A549 (cell line): Measurements from ENCODE around the gene OR2H1. TPM values are rescaled to one million over a fixed set of nuclear protein-coding genes. Genes with fewer than 3 reads are reported as not detected.

Experiments used
- ATAC-seq, 2 experiments: fragments of 200-7000 bp in 1 of 2; fragments of >200 bp in 1 of 2; cut with Nextera tagmentation in 1 of 2; cut with Tn5 transposase in 1 of 2; 3 replicates each; pipeline versions ENCODE4 v1.8.0 to v1.9.1; 2018 to 2020; ENCODE audit warnings: mild to moderate bottlenecking in 1 of 2, moderate library complexity in 1 of 2
- CTCF ChIA-PET: fragments of 300-600 bp; sonication (Branson Sonifier 250); formaldehyde crosslinking; extraction: SDS; loops from one replicate; lab custom pipeline; 2021; ENCODE audit warnings: antibody characterized with exemption, inconsistent platforms; lab: Yijun Ruan, JAX
- POLR2A ChIA-PET: fragments of 350-600 bp; formaldehyde crosslinking; extraction: SDS; loops from one replicate; lab custom pipeline; 2021; ENCODE audit warnings: antibody characterized with exemption, inconsistent platforms; lab: Yijun Ruan, JAX
- DNase-seq, 2 experiments: peaks; one replicate each; pipeline versions ENCODE4 v3.0.0 to v3.0.0-alpha.2; 2011 to 2016; ENCODE audit warnings: low read depth in 1 of 2, low spot score in 1 of 2
- FAIRE-seq: peaks from 2 replicates; lab custom pipeline; 2011; peaks lifted over from hg19 to GRCh38; lab: Jason Lieb, UNC
- H3K27ac ChIP-seq, 2 experiments: fragments of >200 bp; sonication (Bioruptor Twin); formaldehyde crosslinking; 3 replicates each; pipeline ENCODE4 v1.5.1; 2016 to 2017
- H3K4me1 ChIP-seq: fragments of >200 bp; sonication (Bioruptor Twin); formaldehyde crosslinking; 3 replicates; pipeline ENCODE4 v1.6.1; 2016
- H3K4me2 ChIP-seq: fragments of >200 bp; sonication (Bioruptor Twin); formaldehyde crosslinking; 3 replicates; pipeline ENCODE4 v1.6.1; 2016
- H3K4me3 ChIP-seq: fragments of >200 bp; sonication (Bioruptor Twin); formaldehyde crosslinking; 3 replicates; pipeline ENCODE4 v1.5.1; 2016
- H3K9me3 ChIP-seq: fragments of >200 bp; sonication (Bioruptor Twin); formaldehyde crosslinking; 3 replicates; pipeline ENCODE4 v1.6.1; 2016
- BHLHE40 ChIP-seq: IDR thresholded peaks from 2 replicates; pipeline ENCODE4 v1.6.1; 2012; ENCODE audit warnings: low read depth, low read length, inconsistent platforms
- CBX2 ChIP-seq: fragments of 200-600 bp; sonication (generic); IDR thresholded peaks from 2 replicates; pipeline ENCODE4 v1.6.1; 2016; ENCODE audit warnings: low read depth, mild to moderate bottlenecking, borderline replicate concordance
- CBX8 ChIP-seq: fragments of 200-600 bp; sonication (generic); IDR thresholded peaks from 2 replicates; pipeline ENCODE4 v1.6.1; 2016
- CHD2 ChIP-seq: fragments of 150-350 bp; IDR thresholded peaks from 2 replicates; pipeline ENCODE4 v1.6.1; 2014; ENCODE audit warnings: low read length; ENCODE audit not compliant: partially characterized antibody
- E2F6 ChIP-seq: IDR thresholded peaks from 2 replicates; pipeline ENCODE4 v1.6.1; 2012; ENCODE audit warnings: low read depth, borderline replicate concordance
- EHF ChIP-seq: fragments of 250-450 bp; sonication (Bioruptor Pico); IDR thresholded peaks from 2 replicates; pipeline ENCODE4 v1.5.0; 2020; ENCODE audit warnings: mild to moderate bottlenecking
- EP300 ChIP-seq, 2 experiments: fragments of >200 bp; sonication (Bioruptor Twin); formaldehyde crosslinking; IDR thresholded peaks; 2 replicates in 1 of 2; 3 replicates in 1 of 2; pipeline ENCODE4 v1.6.1; 2016 to 2017
- FOSL2 ChIP-seq, 2 experiments: fragments of 450-650 bp in 1 of 2; fragments of >200 bp in 1 of 2; sonication (Bioruptor Twin) in 1 of 2; formaldehyde crosslinking; IDR thresholded peaks; 2 replicates each; pipeline versions ENCODE4 v1.5.0 to v1.6.1; 2016 to 2020; ENCODE audit warnings: mild to moderate bottlenecking in 1 of 2, moderate library complexity in 1 of 2
- FOXS1 ChIP-seq: fragments of 250-450 bp; sonication (Bioruptor Pico); IDR thresholded peaks from 2 replicates; pipeline ENCODE4 v1.5.0; 2020; ENCODE audit warnings: mild to moderate bottlenecking, moderate library complexity
- HES2 ChIP-seq: fragments of >200 bp; sonication (Bioruptor Twin); formaldehyde crosslinking; IDR thresholded peaks from 2 replicates; pipeline ENCODE4 v1.6.1; 2016
- HOXA7 ChIP-seq: fragments of 250-450 bp; sonication (Bioruptor Pico); IDR thresholded peaks from 2 replicates; pipeline ENCODE4 v1.5.0; 2020; ENCODE audit warnings: mild to moderate bottlenecking, moderate library complexity
- HOXB5 ChIP-seq: fragments of 250-450 bp; sonication (Bioruptor Pico); IDR thresholded peaks from 2 replicates; pipeline ENCODE4 v1.5.0; 2020; ENCODE audit warnings: mild to moderate bottlenecking, moderate library complexity
- JUN ChIP-seq, 2 experiments: fragments of >200 bp; sonication (Bioruptor Twin); formaldehyde crosslinking; IDR thresholded peaks; 2 replicates in 1 of 2; 3 replicates in 1 of 2; pipeline ENCODE4 v1.6.1; 2016 to 2017
- KDM1A ChIP-seq: fragments of 200-600 bp; sonication (generic); IDR thresholded peaks from 2 replicates; pipeline ENCODE4 v1.6.1; 2016; ENCODE audit warnings: low read depth, mild to moderate bottlenecking
- KDM5A ChIP-seq: fragments of 200-600 bp; sonication (generic); IDR thresholded peaks from 2 replicates; pipeline ENCODE4 v1.6.1; 2016; ENCODE audit warnings: antibody characterized with exemption, mild to moderate bottlenecking
- MAX ChIP-seq: IDR thresholded peaks from 2 replicates; pipeline ENCODE4 v1.6.1; 2012
- MYC ChIP-seq: IDR thresholded peaks from 2 replicates; pipeline ENCODE4 v1.6.1; 2012; ENCODE audit warnings: mild to moderate bottlenecking, inconsistent platforms, low read length, improper control_type of control experiment, borderline replicate concordance
- NPAS2 ChIP-seq: fragments of 250-450 bp; sonication (Bioruptor Pico); IDR thresholded peaks from 2 replicates; pipeline ENCODE4 v1.8.0; 2022; ENCODE audit warnings: mild to moderate bottlenecking, moderate library complexity, borderline replicate concordance
- RARB ChIP-seq: fragments of 250-450 bp; sonication (Bioruptor Pico); IDR thresholded peaks from 2 replicates; pipeline ENCODE4 v1.8.0; 2021; ENCODE audit warnings: mild to moderate bottlenecking, moderate library complexity
- REST ChIP-seq: fragments of 200-600 bp; sonication (generic); IDR thresholded peaks from 2 replicates; pipeline ENCODE4 v1.6.1; 2016; ENCODE audit warnings: antibody characterized with exemption, mild to moderate bottlenecking, moderate library complexity
- RNF2 ChIP-seq: fragments of 200-600 bp; sonication (generic); IDR thresholded peaks from 2 replicates; pipeline ENCODE4 v1.6.1; 2016; ENCODE audit warnings: low read depth, mild to moderate bottlenecking, antibody characterized with exemption, moderate library complexity, borderline replicate concordance
- SMC3 ChIP-seq: fragments of >200 bp; sonication (Bioruptor Twin); formaldehyde crosslinking; IDR thresholded peaks from 3 replicates; pipeline ENCODE4 v1.6.1; 2018; ENCODE audit warnings: inconsistent platforms
- TP53 ChIP-seq: fragments of 250-450 bp; sonication (Bioruptor Pico); IDR thresholded peaks from 2 replicates; pipeline ENCODE4 v1.5.0; 2021; ENCODE audit warnings: mild to moderate bottlenecking, moderate library complexity
- ZC3H11A ChIP-seq: fragments of 450-650 bp; IDR thresholded peaks from 2 replicates; pipeline ENCODE4 v1.6.1; 2014; ENCODE audit warnings: antibody characterized with exemption, mild to moderate bottlenecking
- ZNF302 ChIP-seq: fragments of 250-450 bp; sonication (Bioruptor Pico); IDR thresholded peaks from 2 replicates; pipeline ENCODE4 v1.9.0; 2021; ENCODE audit warnings: inconsistent platforms, mild to moderate bottlenecking, moderate library complexity
- WGBS: methylation state at CpG from one replicate; pipeline ENCODE4 v1.1.6; 2017; ENCODE audit errors: missing lambda C conversion rate; 5-methylcytosine and 5-hydroxymethylcytosine counted together
- polyA plus RNA-seq, 4 experiments: library from polyadenylated mRNA; depleted of rRNA in 3 of 4; stranded (reverse); fragments of >200 nt; fragmentation: RNase III in 1 of 4; extraction: RNeasy Plus Mini Kit Qiagen cat#74134 plus additional on column Dnase treatment in 1 of 4; gene quantifications; 2 replicates in 3 of 4; 3 replicates in 1 of 4; pipeline ENCODE4 v1.2.3, GENCODE V29; 2011 to 2017

Gene OR2H1
- polyA plus RNA-seq, 2 of the 4 experiments (the other 2 are of a cell fraction) = not detected

GRCh38 chr6:29510202-29510601, 53.2 kb downstream of the OR2H1 start:
- H3K4me2 ChIP-seq = no peak overlapping the region
- no peak for TF ChIP-seq RNF2
- TF ChIP-seq BHLHE40 = no peak
- TF ChIP-seq REST = no peak
- TF ChIP-seq HOXB5 = no peak
- no peak for TF ChIP-seq CBX8
- no peak for TF ChIP-seq HOXA7 (CRISPR knock-in tag)
- no peak for TF ChIP-seq FOXS1
- no peak for TF ChIP-seq EHF
- ChIA-PET POLR2A (no interaction called here), CTCF (no interaction called here)
- 12% methylated on average over 4 of the region's 4 CpGs for WGBS
- DNase-seq = no peak
- H3K4me1 ChIP-seq = no peaks in the 10 kb centered on the region
- no peak overlapping the region for H3K27ac ChIP-seq
- ATAC-seq = no peak
- no peak for FAIRE-seq
- no peaks in the 10 kb centered on the region for H3K9me3 ChIP-seq
- H3K4me3 ChIP-seq = no peak overlapping the region

GRCh38 chr6:29510746-29511300, 53.9 kb downstream of the OR2H1 start:
- no peaks in the 10 kb centered on the region for H3K4me1 ChIP-seq
- ATAC-seq (no peak), DNase-seq (no peak), FAIRE-seq (no peak)
- 28% methylated on average over 2 of the region's 2 CpGs for WGBS
- H3K4me2 ChIP-seq = no peak overlapping the region
- no peaks in the 10 kb centered on the region for H3K9me3 ChIP-seq
- POLR2A ChIA-PET = no interaction called here
- CTCF ChIA-PET = no interaction called here
- no peak overlapping the region for H3K4me3 ChIP-seq
- no peak overlapping the region for H3K27ac ChIP-seq
- TF ChIP-seq SMC3 (no peak), HES2 (no peak), EP300 (IDR thresholded peaks at IDR 0.05) (no peak), ZC3H11A (no peak), KDM5A (no peak), CHD2 (no peak), MAX (no peak), NPAS2 (CRISPR knock-in tag) (no peak), RARB (no peak), TP53 (CRISPR knock-in tag) (no peak), E2F6 (no peak), CBX2 (no peak), HOXB5 (no peak), ZNF302 (CRISPR knock-in tag) (no peak), KDM1A (no peak), JUN (IDR thresholded peaks at IDR 0.05) (no peak), MYC (no peak), FOSL2 (IDR thresholded peaks at IDR 0.05) (no peak), FOSL2 (CRISPR knock-in tag; IDR thresholded peaks at IDR 0.05) (no peak)

Other genes with a start within 250 kb of the OR2H1 start
- gene OR14J1, start 155.5 kb upstream of the OR2H1 start, polyA plus RNA-seq (2011; rRNA removed) = not detected in 2 replicates
- gene OR14J1, start 155.5 kb upstream of the OR2H1 start, polyA plus RNA-seq (2017; fragmentation: RNase III; extraction: RNeasy Plus Mini Kit Qiagen cat#74134 plus additional on column Dnase treatment) = not detected in 3 replicates
- gene OR5V1, start 88.3 kb upstream of the OR2H1 start, polyA plus RNA-seq (2011; rRNA removed) = not detected in 2 replicates
- not detected in 3 replicates for gene OR5V1, start 88.3 kb upstream of the OR2H1 start, polyA plus RNA-seq (2017; fragmentation: RNase III; extraction: RNeasy Plus Mini Kit Qiagen cat#74134 plus additional on column Dnase treatment)
- not detected in 2 replicates for gene OR12D3, start 81.9 kb upstream of the OR2H1 start, polyA plus RNA-seq (2011; rRNA removed)
- not detected in 3 replicates for gene OR12D3, start 81.9 kb upstream of the OR2H1 start, polyA plus RNA-seq (2017; fragmentation: RNase III; extraction: RNeasy Plus Mini Kit Qiagen cat#74134 plus additional on column Dnase treatment)
- gene OR12D2, start 61.5 kb upstream of the OR2H1 start, polyA plus RNA-seq (2011; rRNA removed) = not detected in 2 replicates
- gene OR12D2, start 61.5 kb upstream of the OR2H1 start, polyA plus RNA-seq (2017; fragmentation: RNase III; extraction: RNeasy Plus Mini Kit Qiagen cat#74134 plus additional on column Dnase treatment) = not detected in 3 replicates
- not detected in 2 replicates for gene OR12D1, start 42.2 kb upstream of the OR2H1 start, polyA plus RNA-seq (2011; rRNA removed)
- gene OR12D1, start 42.2 kb upstream of the OR2H1 start, polyA plus RNA-seq (2017; fragmentation: RNase III; extraction: RNeasy Plus Mini Kit Qiagen cat#74134 plus additional on column Dnase treatment) = not detected in 3 replicates
- not detected in 2 replicates for gene OR10C1, start 17.8 kb upstream of the OR2H1 start, polyA plus RNA-seq (2011; rRNA removed)
- not detected in 3 replicates for gene OR10C1, start 17.8 kb upstream of the OR2H1 start, polyA plus RNA-seq (2017; fragmentation: RNase III; extraction: RNeasy Plus Mini Kit Qiagen cat#74134 plus additional on column Dnase treatment)
- gene OR11A1, start 84 bp upstream of the OR2H1 start, polyA plus RNA-seq (2011; rRNA removed) = not detected in 2 replicates
- gene OR11A1, start 84 bp upstream of the OR2H1 start, polyA plus RNA-seq (2017; fragmentation: RNase III; extraction: RNeasy Plus Mini Kit Qiagen cat#74134 plus additional on column Dnase treatment) = not detected in 3 replicates
- not detected in 2 replicates for gene MAS1L, start 30.8 kb downstream of the OR2H1 start, polyA plus RNA-seq (2011; rRNA removed)
- gene MAS1L, start 30.8 kb downstream of the OR2H1 start, polyA plus RNA-seq (2017; fragmentation: RNase III; extraction: RNeasy Plus Mini Kit Qiagen cat#74134 plus additional on column Dnase treatment) = not detected in 3 replicates
- 0.19 and 0.30 TPM in 2 replicates for gene UBD, start 102.6 kb downstream of the OR2H1 start, polyA plus RNA-seq (2011; rRNA removed)
- 0.41 to 1.2 TPM (median 0.69 TPM) in 3 replicates for gene UBD, start 102.6 kb downstream of the OR2H1 start, polyA plus RNA-seq (2017; fragmentation: RNase III; extraction: RNeasy Plus Mini Kit Qiagen cat#74134 plus additional on column Dnase treatment)
- not detected in 2 replicates for gene OR2H2, start 128.0 kb downstream of the OR2H1 start, polyA plus RNA-seq (2011; rRNA removed)
- not detected in 3 replicates for gene OR2H2, start 128.0 kb downstream of the OR2H1 start, polyA plus RNA-seq (2017; fragmentation: RNase III; extraction: RNeasy Plus Mini Kit Qiagen cat#74134 plus additional on column Dnase treatment)
- gene GABBR1, start 176.0 kb downstream of the OR2H1 start, polyA plus RNA-seq (2011; rRNA removed) = 6.8 and 11.0 TPM in 2 replicates
- 8.2 to 9.7 TPM (median 9.0 TPM) in 3 replicates for gene GABBR1, start 176.0 kb downstream of the OR2H1 start, polyA plus RNA-seq (2017; fragmentation: RNase III; extraction: RNeasy Plus Mini Kit Qiagen cat#74134 plus additional on column Dnase treatment)
- gene MOG, start 199.9 kb downstream of the OR2H1 start, polyA plus RNA-seq (2011; rRNA removed) = not detected in 2 replicates
- not detected in 3 replicates for gene MOG, start 199.9 kb downstream of the OR2H1 start, polyA plus RNA-seq (2017; fragmentation: RNase III; extraction: RNeasy Plus Mini Kit Qiagen cat#74134 plus additional on column Dnase treatment)
- 0.07 and 0.08 TPM in 2 replicates for gene ZFP57, start 224.0 kb downstream of the OR2H1 start, polyA plus RNA-seq (2011; rRNA removed)
- not detected in 3 replicates for gene ZFP57, start 224.0 kb downstream of the OR2H1 start, polyA plus RNA-seq (2017; fragmentation: RNase III; extraction: RNeasy Plus Mini Kit Qiagen cat#74134 plus additional on column Dnase treatment)